NB4 (cell line): Measurements from ENCODE around the gene NEB.

ENCODE experiments used
- DNase-seq: peaks from one replicate; pipeline ENCODE4 v3.0.0; 2010; ENCODE audit warnings: low read depth
- H3K4me3 ChIP-seq: one replicate; pipeline ENCODE4 v1.5.1; 2011; ENCODE audit warnings: mild to moderate bottlenecking, low read depth, low read length, moderate library complexity
- CTCF ChIP-seq: IDR thresholded peaks from one replicate; pipeline ENCODE4 v1.5.1; 2012; ENCODE audit warnings: low read depth, low read length
- MAX ChIP-seq: IDR thresholded peaks from 2 replicates; pipeline ENCODE4 v1.6.1; 2011; ENCODE audit warnings: low read depth, low read length
- MYC ChIP-seq: IDR thresholded peaks from 2 replicates; pipeline ENCODE4 v1.6.1; 2011; ENCODE audit warnings: low read depth, low read length
- POLR2A ChIP-seq: IDR thresholded peaks from 2 replicates; pipeline ENCODE4 v1.6.1; 2011; ENCODE audit warnings: mild to moderate bottlenecking; ENCODE audit not compliant: insufficient read length; ENCODE audit errors: extremely low read depth

The NEB gene

GRCh38 chr2:151551556-151551955, 182.7 kb downstream of the NEB start:
- TF ChIP-seq MAX (no peak), CTCF (no peak), MYC (no peak), POLR2A (no peak)
- H3K4me3 ChIP-seq: no peak overlapping the region
- DNase-seq: no peak

GRCh38 chr2:151549191-151549590, 185.1 kb downstream of the NEB start:
- no peak for TF ChIP-seq POLR2A
- TF ChIP-seq CTCF: no peak
- no peak for TF ChIP-seq MYC
- TF ChIP-seq MAX: no peak
- DNase-seq: no peak
- no peak overlapping the region for H3K4me3 ChIP-seq

- no peak for DNase-seq
- no peak for TF ChIP-seq CTCF
- TF ChIP-seq POLR2A: no peak
- TF ChIP-seq MYC: no peak
- TF ChIP-seq MAX: no peak
- no peak overlapping the region for H3K4me3 ChIP-seq
Measured at GRCh38 chr2:151544449-151544848, 189.8 kb downstream of the NEB start.

- no peak for DNase-seq
- TF ChIP-seq CTCF (no peak), POLR2A (no peak), MAX (no peak), MYC (no peak)
- no peak overlapping the region for H3K4me3 ChIP-seq
Measured at GRCh38 chr2:151543876-151544275, 190.4 kb downstream of the NEB start.

- no peak overlapping the region for H3K4me3 ChIP-seq
- TF ChIP-seq CTCF (no peak), MYC (no peak), POLR2A (no peak), MAX (no peak)
- no peak for DNase-seq
Measured at GRCh38 chr2:151534001-151534400, 200.3 kb downstream of the NEB start.

- TF ChIP-seq MYC (no peak), CTCF (no peak), POLR2A (no peak), MAX (no peak)
- DNase-seq: no peak
- no peak overlapping the region for H3K4me3 ChIP-seq
Measured at GRCh38 chr2:151533127-151533526, 201.1 kb downstream of the NEB start.
